Thyroid gland (tissue), 4 donors: ENCODE data around the gene RPL22.

Source experiments
- CTCF ChIP-seq, 6 experiments: fragments of 200-600 bp in 3 of 6; fragments of 450-650 bp in 3 of 6; sonication (generic) in 3 of 6; IDR thresholded peaks; one replicate each; pipeline ENCODE4 v1.5.1; 2016 to 2019; ENCODE audit warnings: antibody characterized with exemption in 6 of 6, mild to moderate bottlenecking in 2 of 6, inconsistent platforms in 1 of 6, moderate library complexity in 1 of 6
- POLR2A ChIP-seq, 2 donors: fragments of 450-650 bp; IDR thresholded peaks; one replicate each; pipeline ENCODE4 v1.6.1; 2017; ENCODE audit warnings: antibody characterized with exemption in 2 of 2, mild to moderate bottlenecking in 2 of 2, moderate library complexity in 1 of 2

- TF ChIP-seq POLR2A (IDR thresholded peaks at IDR 0.05) = no peak
- no peak for TF ChIP-seq CTCF (IDR thresholded peaks at IDR 0.05)
These were observed 41.9 kb upstream of the RPL22 start for GRCh38 chr1:6241107-6241886.
